ENCODE data around the gene SLC46A3.

GRCh38 chr13:28763887-28764286 is 45.1 kb upstream of the SLC46A3 start:
- TF ChIP-seq POLR2AphosphoS5 (IDR thresholded peaks at IDR 0.05; ENCODE audit: borderline replicate concordance, low read depth, low read length) (no peak), EZH2 (IDR thresholded peaks at IDR 0.05) (no peak), FOXP2 (optimal IDR thresholded peaks at IDR 0.05; ENCODE audit: control extremely low read depth, extremely low read length, insufficient read depth) (no peak)
